A673 (cell line): ENCODE data around the gene ITLN1. TPM values are rescaled to one million over a fixed set of nuclear protein-coding genes. Genes with fewer than 3 reads are reported as not detected.

ENCODE experiments used
- BruUV-seq: library from RNA; stranded (reverse); fragments of 400-500 nt; replicated peaks from 2 replicates; lab custom pipeline; 2021; lab: Mats Ljungman, UMichigan
- CTCF ChIA-PET: fragments of 300-600 bp; sonication (Branson Sonifier 250); formaldehyde crosslinking; loops from one replicate; lab custom pipeline; 2022; ENCODE audit warnings: antibody characterized with exemption; lab: Charles Lee
- POLR2A ChIA-PET: fragments of 300-600 bp; sonication (Branson Sonifier 250); formaldehyde crosslinking; loops from one replicate; lab custom pipeline; 2022; ENCODE audit warnings: antibody characterized with exemption; ENCODE audit not compliant: low non-redundant PET; lab: Charles Lee
- DNase-seq: peaks from one replicate; pipeline ENCODE4 v3.0.0-alpha.2; 2015; ENCODE audit warnings: low spot score
- H3K27ac ChIP-seq: fragments of 200-600 bp; sonication (generic); 2 replicates; pipeline ENCODE4 v1.5.1; 2016; ENCODE audit warnings: mixed run types, low read depth, mild to moderate bottlenecking, mixed read lengths, antibody characterized with exemption, low read length; ENCODE audit not compliant: poor library complexity, severe bottlenecking
- H3K27me3 ChIP-seq: fragments of 200-600 bp; sonication (generic); replicated peaks from 2 replicates; pipeline ENCODE4 v1.6.1; 2017; ENCODE audit warnings: mixed run types, low read depth, mild to moderate bottlenecking, mixed read lengths, antibody characterized with exemption, low read length; ENCODE audit not compliant: insufficient read depth, poor library complexity
- H3K36me3 ChIP-seq: fragments of 200-600 bp; sonication (generic); 2 replicates; pipeline ENCODE4 v1.6.1; 2016; ENCODE audit warnings: mixed run types, mild to moderate bottlenecking, mixed read lengths, antibody characterized with exemption, low read length; ENCODE audit not compliant: insufficient read depth, poor library complexity, severe bottlenecking
- H3K4me1 ChIP-seq: fragments of 200-600 bp; sonication (generic); 2 replicates; pipeline ENCODE4 v1.6.1; 2017; ENCODE audit warnings: mixed run types, mild to moderate bottlenecking, mixed read lengths, antibody characterized with exemption, low read length; ENCODE audit not compliant: insufficient read depth, poor library complexity, severe bottlenecking
- H3K4me3 ChIP-seq: fragments of 200-600 bp; sonication (generic); 2 replicates; pipeline ENCODE4 v1.5.1; 2016; ENCODE audit warnings: low read depth, mixed run types, mild to moderate bottlenecking, mixed read lengths, low read length; ENCODE audit not compliant: poor library complexity, severe bottlenecking
- H3K9me3 ChIP-seq: fragments of 200-600 bp; sonication (generic); 2 replicates; pipeline ENCODE4 v1.6.1; 2016; ENCODE audit warnings: mixed run types, low read depth, mild to moderate bottlenecking, mixed read lengths, antibody characterized with exemption, low read length; ENCODE audit not compliant: poor library complexity, severe bottlenecking
- CTCF ChIP-seq: fragments of 300-800, 200-600 bp; sonication (generic); conservative IDR thresholded peaks from 2 replicates; pipeline ENCODE4 v1.5.1; 2017; ENCODE audit warnings: low read depth, mild to moderate bottlenecking, antibody characterized with exemption, low read length, moderate library complexity, mixed read lengths
- EZH2 ChIP-seq: fragments of 200-600 bp; sonication (generic); IDR thresholded peaks from 2 replicates; pipeline ENCODE4 v1.6.1; 2017; ENCODE audit warnings: borderline replicate concordance, low read depth, mild to moderate bottlenecking, mixed read lengths, antibody characterized with exemption, low read length; ENCODE audit not compliant: poor library complexity, severe bottlenecking
- intact Hi-C: fragments of 100-400 bp; cut with micrococcal nuclease; formaldehyde crosslinking; loops from one replicate; pipeline ENCODE4 v1.10.0; 2022; ENCODE audit not compliant: unreplicated experiment
- total RNA-seq: library from RNA; stranded (reverse); gene quantifications from 2 replicates; pipeline ENCODE4 v1.2.3, GENCODE V29; 2021

Gene ITLN1
- total RNA-seq, 1 experiment from 2014 or later, result not detected

GRCh38 chr1:160880216-160880615, 4.8 kb downstream of the ITLN1 start:
- ChIA-PET POLR2A (no interaction called here), CTCF (no interaction called here)
- no TSS peak for BruUV-seq
- Histone ChIP-seq H3K9me3 (no peaks in the 10 kb centered on the region), H3K27me3 (peaks cover under 1% of the 10 kb centered on the region), H3K4me1 (no peaks in the 10 kb centered on the region), H3K36me3 (no peaks in the 10 kb centered on the region), H3K27ac (no peak overlapping the region), H3K4me3 (no peak overlapping the region)
- intact Hi-C loops, result no loop called here
- TF ChIP-seq CTCF (no peak), EZH2 (no peak)
- no peak for DNase-seq

- Histone ChIP-seq H3K27me3 (peaks cover 8% of the 10 kb centered on the region), H3K9me3 (no peaks in the 10 kb centered on the region), H3K4me1 (no peaks in the 10 kb centered on the region), H3K36me3 (no peaks in the 10 kb centered on the region), H3K4me3 (no peak overlapping the region), H3K27ac (no peak overlapping the region)
- DNase-seq, result no peak
- ChIA-PET POLR2A (no interaction called here), CTCF (no interaction called here)
- intact Hi-C loops, result no loop called here
- BruUV-seq, result no TSS peak
- TF ChIP-seq CTCF, result no peak
- TF ChIP-seq EZH2, result no peak
Observed at GRCh38 chr1:160879056-160879455, 5.9 kb downstream of the ITLN1 start.

- no peaks in the 10 kb centered on the region for H3K4me1 ChIP-seq
- BruUV-seq, result no TSS peak
- peaks cover 20% of the 10 kb centered on the region for H3K27me3 ChIP-seq
- H3K27ac ChIP-seq, result no peak overlapping the region
- peak; percentile 49 for TF ChIP-seq CTCF
- no peak for TF ChIP-seq EZH2
- POLR2A ChIA-PET, result no interaction called here
- CTCF ChIA-PET, result no interaction called here
- peak; percentile 49 for DNase-seq
- no peak overlapping the region for H3K4me3 ChIP-seq
- intact Hi-C loops, result no loop called here
- H3K36me3 ChIP-seq, result no peaks in the 10 kb centered on the region
- no peaks in the 10 kb centered on the region for H3K9me3 ChIP-seq
Observed at GRCh38 chr1:160877221-160877620, 7.8 kb downstream of the ITLN1 start.
